NOMO-1 treated with DMSO at 0.1 percent for 48 hours (cell line): ENCODE measurements around the gene PPHLN1.
"Not testable (repeated sequence)": the region's sequence is repeated elsewhere in the genome, so short reads cannot be mapped to it uniquely, and the experiment has no call there.

Source experiments
- DNase-seq: peaks from one replicate; lab custom pipeline; 2025; ENCODE audit not compliant: unreplicated experiment; lab: John Stamatoyannopoulos, UW

The PPHLN1 gene

GRCh38 chr12:42370013-42370412 is 44.0 kb downstream of the PPHLN1 start:
- no peak for DNase-seq

- peak; percentile 62 for DNase-seq
Observed at GRCh38 chr12:42372154-42372791, 46.3 kb downstream of the PPHLN1 start.

GRCh38 chr12:42373669-42374068 is 47.7 kb downstream of the PPHLN1 start:
- no peak for DNase-seq

- DNase-seq: no peak
Observed at GRCh38 chr12:42380733-42381132, 54.8 kb downstream of the PPHLN1 start.

- peak; percentile 51 for DNase-seq
Observed at GRCh38 chr12:42382013-42382696, 56.2 kb downstream of the PPHLN1 start.

- DNase-seq: no peak
Observed at GRCh38 chr12:42385326-42385841, 59.4 kb downstream of the PPHLN1 start.

GRCh38 chr12:42386308-42386707 is 60.3 kb downstream of the PPHLN1 start:
- no peak for DNase-seq

- DNase-seq: not testable (repeated sequence)
Observed at GRCh38 chr12:42388086-42388485, 62.1 kb downstream of the PPHLN1 start.

- DNase-seq: no peak
Observed at GRCh38 chr12:42394429-42394828, 68.5 kb downstream of the PPHLN1 start.

GRCh38 chr12:42396473-42397259 is 70.7 kb downstream of the PPHLN1 start:
- no peak for DNase-seq

- DNase-seq: no peak
Observed at GRCh38 chr12:42402821-42403411, 76.9 kb downstream of the PPHLN1 start.

GRCh38 chr12:42407306-42407705 is 81.3 kb downstream of the PPHLN1 start:
- no peak for DNase-seq

GRCh38 chr12:42409471-42409870 is 83.5 kb downstream of the PPHLN1 start:
- no peak for DNase-seq

- DNase-seq: no peak
Observed at GRCh38 chr12:42410340-42410739, 84.4 kb downstream of the PPHLN1 start.

- no peak for DNase-seq
Observed at GRCh38 chr12:42420395-42420794, 94.4 kb downstream of the PPHLN1 start.

GRCh38 chr12:42421844-42422779 is 96.1 kb downstream of the PPHLN1 start:
- DNase-seq: no peak

GRCh38 chr12:42422785-42423184 is 96.8 kb downstream of the PPHLN1 start:
- DNase-seq: no peak

- no peak for DNase-seq
Observed at GRCh38 chr12:42426746-42427145, 100.8 kb downstream of the PPHLN1 start.

- no peak for DNase-seq
Observed at GRCh38 chr12:42428850-42429249, 102.9 kb downstream of the PPHLN1 start.

- DNase-seq: no peak
Observed at GRCh38 chr12:42432517-42433140, 106.7 kb downstream of the PPHLN1 start.
